Peyer's patch (tissue), 4 donors: Measurements from ENCODE around the gene ELK4.

Source experiments
- POLR2A ChIP-seq, 2 donors: fragments of 450-650 bp; IDR thresholded peaks; one replicate each; pipeline ENCODE4 v1.5.1; 2017; ENCODE audit warnings: antibody characterized with exemption in 2 of 2, mild to moderate bottlenecking in 2 of 2, moderate library complexity in 2 of 2
- TF ChIP-seq, protein P1 (sequence below), 6 experiments: fragments of 450-650 bp in 4 of 6; fragments of 200-600 bp in 2 of 6; sonication (generic) in 1 of 6; IDR thresholded peaks; one replicate each; pipeline ENCODE4 v1.5.1; 2017 to 2019; ENCODE audit warnings: antibody characterized with exemption in 6 of 6, mild to moderate bottlenecking in 3 of 6, moderate library complexity in 1 of 6

DNA sequence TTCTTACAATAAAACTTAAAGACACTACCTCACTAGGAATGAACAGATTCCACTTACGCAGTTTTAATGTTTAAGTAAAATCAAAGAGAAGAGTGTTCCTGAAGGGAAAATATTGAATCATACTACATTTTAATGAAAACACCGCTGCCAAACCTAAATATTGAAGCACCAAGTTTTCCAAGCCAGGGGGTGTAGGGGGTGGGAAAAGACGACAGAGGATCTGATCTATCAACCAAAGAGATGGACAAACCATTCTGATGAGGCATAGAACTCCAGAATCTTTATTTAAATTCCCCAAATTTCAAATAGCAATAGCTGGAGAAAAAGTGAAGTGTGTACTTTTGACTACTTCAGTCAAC is 1.2 kb downstream of the ELK4 start:
- TF ChIP-seq, protein P1, sequence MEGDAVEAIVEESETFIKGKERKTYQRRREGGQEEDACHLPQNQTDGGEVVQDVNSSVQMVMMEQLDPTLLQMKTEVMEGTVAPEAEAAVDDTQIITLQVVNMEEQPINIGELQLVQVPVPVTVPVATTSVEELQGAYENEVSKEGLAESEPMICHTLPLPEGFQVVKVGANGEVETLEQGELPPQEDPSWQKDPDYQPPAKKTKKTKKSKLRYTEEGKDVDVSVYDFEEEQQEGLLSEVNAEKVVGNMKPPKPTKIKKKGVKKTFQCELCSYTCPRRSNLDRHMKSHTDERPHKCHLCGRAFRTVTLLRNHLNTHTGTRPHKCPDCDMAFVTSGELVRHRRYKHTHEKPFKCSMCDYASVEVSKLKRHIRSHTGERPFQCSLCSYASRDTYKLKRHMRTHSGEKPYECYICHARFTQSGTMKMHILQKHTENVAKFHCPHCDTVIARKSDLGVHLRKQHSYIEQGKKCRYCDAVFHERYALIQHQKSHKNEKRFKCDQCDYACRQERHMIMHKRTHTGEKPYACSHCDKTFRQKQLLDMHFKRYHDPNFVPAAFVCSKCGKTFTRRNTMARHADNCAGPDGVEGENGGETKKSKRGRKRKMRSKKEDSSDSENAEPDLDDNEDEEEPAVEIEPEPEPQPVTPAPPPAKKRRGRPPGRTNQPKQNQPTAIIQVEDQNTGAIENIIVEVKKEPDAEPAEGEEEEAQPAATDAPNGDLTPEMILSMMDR (IDR thresholded peaks at IDR 0.05): no peak
- no peak for TF ChIP-seq POLR2A (IDR thresholded peaks at IDR 0.05)
